Esophagus muscularis mucosa (tissue), 3 donors: ENCODE results near the gene TFAM.

Experiments
- CTCF ChIP-seq, 3 experiments: fragments of 200-600 bp in 2 of 3; fragments of 450-650 bp in 1 of 3; sonication (generic) in 2 of 3; IDR thresholded peaks; one replicate each; pipeline ENCODE4 v1.5.1; 2017 to 2019; ENCODE audit warnings: antibody characterized with exemption in 3 of 3, mild to moderate bottlenecking in 2 of 3, moderate library complexity in 1 of 3
- EP300 ChIP-seq: sonication (generic); formaldehyde crosslinking; IDR thresholded peaks from one replicate; pipeline ENCODE4 v1.6.1; 2017; ENCODE audit warnings: antibody characterized with exemption

GRCh38 chr10:58371473-58371872 lies 13.7 kb upstream of the TFAM start:
- TF ChIP-seq CTCF (IDR thresholded peaks at IDR 0.05) = no peak
- TF ChIP-seq EP300 = no peak
